ENCODE data around the gene FOXK1.

The FOXK1 gene

DNA sequence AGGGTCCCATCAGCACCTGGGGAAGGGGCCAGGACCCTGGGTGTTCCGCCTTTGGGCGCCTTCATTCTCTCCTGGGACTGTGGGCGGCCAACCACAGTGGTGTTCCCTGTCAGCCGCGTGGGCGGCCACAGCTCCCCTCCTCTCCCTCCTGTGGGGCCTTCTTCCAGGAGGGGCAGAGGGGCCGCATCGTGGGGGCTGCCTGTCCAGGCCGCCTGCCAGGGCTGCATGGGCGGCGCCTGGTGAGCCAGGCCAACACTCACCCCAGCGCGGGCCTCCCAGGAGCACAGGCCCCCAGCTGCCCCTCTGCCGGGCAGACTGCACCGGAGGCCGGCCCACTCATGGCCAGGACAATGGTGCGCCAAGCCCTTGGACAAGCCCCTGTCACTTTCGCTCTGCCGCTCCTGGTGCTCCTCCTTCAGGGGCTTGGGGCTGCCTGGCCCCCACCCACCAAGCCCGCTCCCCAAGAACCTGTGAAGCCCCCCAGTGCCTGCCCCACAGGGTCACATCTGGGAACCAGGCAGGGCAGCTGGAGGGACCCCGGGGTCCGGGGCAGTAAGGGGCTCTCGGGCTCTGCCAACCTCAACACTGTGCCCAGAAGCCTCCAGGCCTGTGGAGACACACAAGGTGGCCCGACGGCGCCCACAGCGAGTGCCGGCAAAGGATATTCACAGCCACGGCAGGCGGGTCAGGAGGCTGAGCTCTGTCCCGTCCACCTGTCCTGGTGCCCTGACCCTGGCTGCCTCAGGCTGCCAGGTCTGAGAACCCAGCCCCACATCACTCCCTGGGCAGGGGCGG is 136.1 kb downstream of the FOXK1 start:
- no peak for DNase-seq (ENCODE audit: low read depth in 2 of 2)

DNA sequence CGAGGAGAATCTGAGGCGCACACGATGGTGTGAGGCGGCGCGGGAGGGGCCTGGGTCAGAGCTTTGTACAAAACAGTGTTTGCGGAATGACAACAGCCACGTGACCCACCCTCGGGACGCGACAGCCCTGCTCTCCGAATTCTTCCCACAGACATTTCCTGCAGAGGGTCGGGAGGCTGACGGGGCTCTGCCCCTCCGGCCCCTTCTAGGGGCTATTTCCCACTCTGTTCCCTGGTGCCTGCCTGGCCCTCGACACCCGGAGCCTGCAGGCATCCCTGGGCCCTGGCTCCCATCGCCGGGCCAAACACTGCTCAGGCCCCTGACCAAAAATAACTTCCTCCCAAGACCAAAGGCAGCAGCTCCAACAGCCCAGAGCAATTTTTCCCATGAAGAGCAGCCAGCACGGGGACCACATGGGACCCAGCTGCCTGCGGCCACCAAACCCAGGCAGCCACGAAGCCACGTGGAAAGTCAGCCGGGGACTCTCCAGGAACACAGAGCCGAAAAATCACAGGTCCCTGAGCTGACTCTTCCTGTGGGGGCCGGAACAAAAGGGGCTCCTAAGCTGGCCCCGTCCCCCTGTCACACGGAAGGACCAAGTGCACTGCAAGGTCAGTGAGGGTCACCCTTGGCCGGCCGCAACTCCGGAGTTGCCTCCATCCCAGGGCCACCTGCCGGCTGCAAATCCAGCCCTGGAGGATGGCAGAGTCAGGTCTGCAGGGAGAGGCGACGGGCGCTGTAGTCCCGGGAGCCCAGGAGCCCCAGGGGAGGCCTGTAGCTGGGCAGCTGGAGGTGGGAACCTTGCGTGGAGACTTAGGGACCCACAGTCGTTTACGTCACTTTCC is 137.7 kb downstream of the FOXK1 start:
- DNase-seq (ENCODE audit: low read depth in 2 of 2): no peak

DNA sequence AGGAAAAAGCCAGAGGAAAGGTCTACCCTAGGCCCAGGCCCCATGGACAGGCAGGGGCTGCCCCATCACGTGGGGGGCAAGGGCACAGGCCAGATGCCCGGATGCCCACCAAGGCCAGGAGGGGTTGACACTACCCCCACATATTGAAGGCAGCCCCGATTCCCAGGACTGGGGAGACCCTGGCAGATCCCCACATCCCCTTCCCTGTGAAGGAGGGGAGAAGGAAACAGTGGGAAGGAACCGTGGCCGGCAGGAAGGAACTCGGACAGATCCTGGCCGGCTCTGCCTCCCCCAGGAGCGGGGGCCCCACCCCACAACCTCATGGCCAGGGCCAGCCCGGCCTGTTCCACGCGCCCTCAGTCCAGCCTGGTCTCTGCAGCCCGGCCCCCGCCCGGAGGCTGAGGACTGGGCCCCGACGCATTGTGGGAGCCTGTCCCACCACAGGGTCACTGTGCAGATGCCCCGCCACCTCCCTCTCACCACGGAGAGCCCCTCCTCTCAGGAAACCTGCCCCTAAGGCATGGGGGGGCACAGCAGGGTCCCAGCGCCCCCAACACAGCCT is 138.4 kb downstream of the FOXK1 start:
- no peak for DNase-seq (ENCODE audit: low read depth in 2 of 2)
